SK-N-SH treated with all-trans-retinoic acid at 6 μM for 48 hours (cell line): ENCODE results near the gene KIF2C.

Source experiments
- ATAC-seq: fragments of 200-7000 bp; cut with Tn5 transposase; 3 replicates; pipeline ENCODE4 v1.9.1; 2020; ENCODE audit warnings: mild to moderate bottlenecking, moderate library complexity
- ARNTL ChIP-seq: fragments of 450-650 bp; formaldehyde crosslinking; IDR thresholded peaks from 2 replicates; pipeline ENCODE4 v1.5.0; 2020; ENCODE audit warnings: low read depth, mild to moderate bottlenecking, moderate library complexity, borderline replicate concordance
- BACH2 ChIP-seq: fragments of 250-450 bp; sonication (Bioruptor Pico); IDR thresholded peaks from 2 replicates; pipeline ENCODE4 v1.9.0; 2021; ENCODE audit warnings: mild to moderate bottlenecking, borderline replicate concordance
- CSDC2 ChIP-seq: fragments of 250-450 bp; sonication (Bioruptor Pico); IDR thresholded peaks from 2 replicates; pipeline ENCODE4 v1.5.0; 2020; ENCODE audit warnings: mild to moderate bottlenecking, moderate library complexity
- ESRRG ChIP-seq: fragments of 250-450 bp; sonication (Bioruptor Pico); IDR thresholded peaks from 2 replicates; pipeline ENCODE4 v1.6.1; 2021; ENCODE audit warnings: mild to moderate bottlenecking
- GLIS3 ChIP-seq: fragments of 250-450 bp; sonication (Bioruptor Pico); IDR thresholded peaks from 2 replicates; pipeline ENCODE4 v1.5.0; 2020; ENCODE audit warnings: mild to moderate bottlenecking, moderate library complexity
- ISL1 ChIP-seq: fragments of 250-450 bp; sonication (Bioruptor Pico); IDR thresholded peaks from 2 replicates; pipeline ENCODE4 v2.1.2; 2022; ENCODE audit warnings: mild to moderate bottlenecking, moderate library complexity
- OSR1 ChIP-seq: fragments of 250-450 bp; sonication (Bioruptor Pico); IDR thresholded peaks from 2 replicates; pipeline ENCODE4 v1.8.0; 2022; ENCODE audit warnings: moderate library complexity, mild to moderate bottlenecking, inconsistent platforms
- PATZ1 ChIP-seq: fragments of 250-450 bp; sonication (Bioruptor Pico); IDR thresholded peaks from 2 replicates; pipeline ENCODE4 v1.8.0; 2020; ENCODE audit warnings: mild to moderate bottlenecking, moderate library complexity, borderline replicate concordance
- POU6F1 ChIP-seq: fragments of 250-450 bp; sonication (Bioruptor Pico); IDR thresholded peaks from 2 replicates; pipeline ENCODE4 v1.8.0; 2021; ENCODE audit warnings: low read depth, mild to moderate bottlenecking, moderate library complexity, borderline replicate concordance
- PPARA ChIP-seq: fragments of 250-450 bp; sonication (Bioruptor Pico); IDR thresholded peaks from 2 replicates; pipeline ENCODE4 v1.5.0; 2020; ENCODE audit warnings: mild to moderate bottlenecking, borderline replicate concordance
- RARB ChIP-seq: fragments of 250-450 bp; sonication (Bioruptor Pico); IDR thresholded peaks from 2 replicates; pipeline ENCODE4 v1.8.0; 2021; ENCODE audit warnings: mild to moderate bottlenecking, moderate library complexity
- SNAI2 ChIP-seq: fragments of 250-450 bp; sonication (Bioruptor Pico); IDR thresholded peaks from 2 replicates; pipeline ENCODE4 v1.5.0; 2020; ENCODE audit warnings: mild to moderate bottlenecking, moderate library complexity
- TCF4 ChIP-seq: fragments of 250-450 bp; sonication (Bioruptor Pico); IDR thresholded peaks from 2 replicates; pipeline ENCODE4 v1.8.0; 2021; ENCODE audit warnings: mild to moderate bottlenecking, moderate library complexity, borderline replicate concordance
- TOX ChIP-seq: fragments of 250-450 bp; sonication (Bioruptor Pico); IDR thresholded peaks from 2 replicates; pipeline ENCODE4 v1.8.0; 2021; ENCODE audit warnings: mild to moderate bottlenecking, moderate library complexity, borderline replicate concordance
- ZC3H10 ChIP-seq: fragments of 250-450 bp; sonication (Bioruptor Pico); IDR thresholded peaks from 2 replicates; pipeline ENCODE4 v1.5.1; 2021; ENCODE audit warnings: mild to moderate bottlenecking, moderate library complexity
- ZFP3 ChIP-seq: fragments of 250-450 bp; sonication (Bioruptor Pico); IDR thresholded peaks from 2 replicates; pipeline ENCODE4 v1.5.0; 2020; ENCODE audit warnings: mild to moderate bottlenecking, moderate library complexity
- ZFP30 ChIP-seq: fragments of 450-650 bp; formaldehyde crosslinking; IDR thresholded peaks from 2 replicates; pipeline ENCODE4 v1.5.0; 2022; ENCODE audit warnings: mild to moderate bottlenecking, moderate library complexity
- ZNF565 ChIP-seq: fragments of 450-650 bp; formaldehyde crosslinking; conservative IDR thresholded peaks from 2 replicates; pipeline ENCODE4 v1.5.0; 2020; ENCODE audit warnings: low read depth, mild to moderate bottlenecking, moderate library complexity
- ZNF70 ChIP-seq: fragments of 450-650 bp; formaldehyde crosslinking; IDR thresholded peaks from 2 replicates; pipeline ENCODE4 v1.5.0; 2020; ENCODE audit warnings: mild to moderate bottlenecking, moderate library complexity
- ZNF8 ChIP-seq: fragments of 450-650 bp; formaldehyde crosslinking; IDR thresholded peaks from 2 replicates; pipeline ENCODE4 v1.5.0; 2020; ENCODE audit warnings: mild to moderate bottlenecking, moderate library complexity
- TF ChIP-seq, protein P1 (sequence below): fragments of 250-450 bp; sonication (Bioruptor Pico); IDR thresholded peaks from 2 replicates; pipeline ENCODE4 v1.5.0; 2020; ENCODE audit warnings: mild to moderate bottlenecking, moderate library complexity
- TF ChIP-seq, protein P2 (sequence below): fragments of 250-450 bp; sonication (Bioruptor Pico); IDR thresholded peaks from 2 replicates; pipeline ENCODE4 v1.5.1; 2020; ENCODE audit warnings: low read depth, mild to moderate bottlenecking, moderate library complexity
- TF ChIP-seq, protein P3 (sequence below): fragments of 250-450 bp; sonication (Bioruptor Pico); IDR thresholded peaks from 2 replicates; pipeline ENCODE4 v1.5.1; 2021; ENCODE audit warnings: mild to moderate bottlenecking, moderate library complexity

The KIF2C gene

DNA sequence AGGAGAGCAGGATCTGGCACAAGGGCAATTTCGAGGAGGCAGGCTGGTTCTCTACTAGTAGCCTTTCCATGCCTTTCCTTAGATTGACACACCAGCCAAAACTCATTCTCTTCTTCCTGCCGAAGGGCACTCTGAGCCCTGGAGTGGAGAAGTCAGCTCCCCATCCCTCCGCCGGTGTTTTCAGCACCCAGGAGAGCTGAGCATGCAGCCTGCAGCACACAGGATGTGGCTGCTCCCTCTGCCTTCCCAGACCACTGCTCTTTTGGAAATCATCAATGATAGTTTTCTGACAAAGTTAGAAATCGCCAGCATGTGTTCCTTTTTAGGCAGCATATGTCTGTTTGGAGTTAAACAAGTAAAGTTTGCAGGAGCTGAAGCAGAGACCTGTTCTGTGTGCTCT is 20.3 kb upstream of the KIF2C start:
- TF ChIP-seq ZC3H10 (no peak), CSDC2 (CRISPR knock-in tag) (no peak), ARNTL (no peak), ESRRG (CRISPR knock-in tag) (no peak), TCF4 (CRISPR knock-in tag) (no peak), ZFP30 (no peak), ZNF8 (CRISPR knock-in tag) (no peak), SNAI2 (CRISPR knock-in tag) (no peak), TOX (no peak), BACH2 (CRISPR knock-in tag) (no peak), RARB (no peak), ZFP3 (no peak), PATZ1 (CRISPR knock-in tag) (no peak), ISL1 (CRISPR knock-in tag) (no peak), POU6F1 (no peak)
- TF ChIP-seq, protein P1, sequence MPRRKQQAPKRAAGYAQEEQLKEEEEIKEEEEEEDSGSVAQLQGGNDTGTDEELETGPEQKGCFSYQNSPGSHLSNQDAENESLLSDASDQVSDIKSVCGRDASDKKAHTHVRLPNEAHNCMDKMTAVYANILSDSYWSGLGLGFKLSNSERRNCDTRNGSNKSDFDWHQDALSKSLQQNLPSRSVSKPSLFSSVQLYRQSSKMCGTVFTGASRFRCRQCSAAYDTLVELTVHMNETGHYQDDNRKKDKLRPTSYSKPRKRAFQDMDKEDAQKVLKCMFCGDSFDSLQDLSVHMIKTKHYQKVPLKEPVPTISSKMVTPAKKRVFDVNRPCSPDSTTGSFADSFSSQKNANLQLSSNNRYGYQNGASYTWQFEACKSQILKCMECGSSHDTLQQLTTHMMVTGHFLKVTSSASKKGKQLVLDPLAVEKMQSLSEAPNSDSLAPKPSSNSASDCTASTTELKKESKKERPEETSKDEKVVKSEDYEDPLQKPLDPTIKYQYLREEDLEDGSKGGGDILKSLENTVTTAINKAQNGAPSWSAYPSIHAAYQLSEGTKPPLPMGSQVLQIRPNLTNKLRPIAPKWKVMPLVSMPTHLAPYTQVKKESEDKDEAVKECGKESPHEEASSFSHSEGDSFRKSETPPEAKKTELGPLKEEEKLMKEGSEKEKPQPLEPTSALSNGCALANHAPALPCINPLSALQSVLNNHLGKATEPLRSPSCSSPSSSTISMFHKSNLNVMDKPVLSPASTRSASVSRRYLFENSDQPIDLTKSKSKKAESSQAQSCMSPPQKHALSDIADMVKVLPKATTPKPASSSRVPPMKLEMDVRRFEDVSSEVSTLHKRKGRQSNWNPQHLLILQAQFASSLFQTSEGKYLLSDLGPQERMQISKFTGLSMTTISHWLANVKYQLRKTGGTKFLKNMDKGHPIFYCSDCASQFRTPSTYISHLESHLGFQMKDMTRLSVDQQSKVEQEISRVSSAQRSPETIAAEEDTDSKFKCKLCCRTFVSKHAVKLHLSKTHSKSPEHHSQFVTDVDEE (CRISPR knock-in tag) = no peak
- TF ChIP-seq, protein P2, sequence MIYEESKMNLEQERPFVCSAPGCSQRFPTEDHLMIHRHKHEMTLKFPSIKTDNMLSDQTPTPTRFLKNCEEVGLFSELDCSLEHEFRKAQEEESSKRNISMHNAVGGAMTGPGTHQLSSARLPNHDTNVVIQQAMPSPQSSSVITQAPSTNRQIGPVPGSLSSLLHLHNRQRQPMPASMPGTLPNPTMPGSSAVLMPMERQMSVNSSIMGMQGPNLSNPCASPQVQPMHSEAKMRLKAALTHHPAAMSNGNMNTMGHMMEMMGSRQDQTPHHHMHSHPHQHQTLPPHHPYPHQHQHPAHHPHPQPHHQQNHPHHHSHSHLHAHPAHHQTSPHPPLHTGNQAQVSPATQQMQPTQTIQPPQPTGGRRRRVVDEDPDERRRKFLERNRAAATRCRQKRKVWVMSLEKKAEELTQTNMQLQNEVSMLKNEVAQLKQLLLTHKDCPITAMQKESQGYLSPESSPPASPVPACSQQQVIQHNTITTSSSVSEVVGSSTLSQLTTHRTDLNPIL (CRISPR knock-in tag) = no peak
- no peak for ATAC-seq

DNA sequence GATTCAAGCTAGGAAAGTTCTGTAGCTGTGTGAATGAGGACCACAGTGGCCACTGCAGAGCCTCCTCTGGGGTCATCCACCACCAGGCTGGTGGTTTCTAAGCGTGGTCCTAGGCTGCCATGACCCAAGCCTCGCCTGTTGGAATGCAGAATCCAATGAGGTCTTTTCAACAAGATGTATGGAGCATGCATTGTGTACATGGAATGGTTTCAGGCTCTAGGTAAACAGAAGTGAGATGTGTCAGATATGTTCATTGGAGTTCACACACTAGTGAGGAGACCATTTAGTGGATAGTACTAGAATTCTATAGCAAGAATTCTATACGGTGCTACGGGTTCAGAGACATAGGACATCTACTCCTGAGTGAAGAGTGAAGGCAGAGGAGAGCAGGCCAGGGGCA is 19.4 kb upstream of the KIF2C start:
- no peak for ATAC-seq
- TF ChIP-seq ZNF565 (no peak), PPARA (CRISPR knock-in tag) (no peak), GLIS3 (CRISPR knock-in tag) (no peak), OSR1 (CRISPR knock-in tag) (no peak), ZNF8 (CRISPR knock-in tag) (no peak), PATZ1 (CRISPR knock-in tag) (no peak), ESRRG (CRISPR knock-in tag) (no peak), CSDC2 (CRISPR knock-in tag) (no peak), TCF4 (CRISPR knock-in tag) (no peak), ARNTL (no peak), ZC3H10 (no peak), RARB (no peak), ZFP30 (no peak), ZNF70 (CRISPR knock-in tag) (no peak), SNAI2 (CRISPR knock-in tag) (no peak), TOX (no peak)
- TF ChIP-seq, protein P3, sequence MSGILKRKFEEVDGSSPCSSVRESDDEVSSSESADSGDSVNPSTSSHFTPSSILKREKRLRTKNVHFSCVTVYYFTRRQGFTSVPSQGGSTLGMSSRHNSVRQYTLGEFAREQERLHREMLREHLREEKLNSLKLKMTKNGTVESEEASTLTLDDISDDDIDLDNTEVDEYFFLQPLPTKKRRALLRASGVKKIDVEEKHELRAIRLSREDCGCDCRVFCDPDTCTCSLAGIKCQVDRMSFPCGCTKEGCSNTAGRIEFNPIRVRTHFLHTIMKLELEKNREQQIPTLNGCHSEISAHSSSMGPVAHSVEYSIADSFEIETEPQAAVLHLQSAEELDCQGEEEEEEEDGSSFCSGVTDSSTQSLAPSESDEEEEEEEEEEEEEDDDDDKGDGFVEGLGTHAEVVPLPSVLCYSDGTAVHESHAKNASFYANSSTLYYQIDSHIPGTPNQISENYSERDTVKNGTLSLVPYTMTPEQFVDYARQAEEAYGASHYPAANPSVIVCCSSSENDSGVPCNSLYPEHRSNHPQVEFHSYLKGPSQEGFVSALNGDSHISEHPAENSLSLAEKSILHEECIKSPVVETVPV (CRISPR knock-in tag) = no peak
